Raji (cell line): ENCODE measurements around the gene TMEM74B.

Source experiments
- POLR2A ChIP-seq: IDR thresholded peaks from 2 replicates; pipeline ENCODE4 v1.6.1; 2011; ENCODE audit warnings: low read depth, low read length, control low read depth; ENCODE audit not compliant: insufficient read depth

TMEM74B gene

DNA sequence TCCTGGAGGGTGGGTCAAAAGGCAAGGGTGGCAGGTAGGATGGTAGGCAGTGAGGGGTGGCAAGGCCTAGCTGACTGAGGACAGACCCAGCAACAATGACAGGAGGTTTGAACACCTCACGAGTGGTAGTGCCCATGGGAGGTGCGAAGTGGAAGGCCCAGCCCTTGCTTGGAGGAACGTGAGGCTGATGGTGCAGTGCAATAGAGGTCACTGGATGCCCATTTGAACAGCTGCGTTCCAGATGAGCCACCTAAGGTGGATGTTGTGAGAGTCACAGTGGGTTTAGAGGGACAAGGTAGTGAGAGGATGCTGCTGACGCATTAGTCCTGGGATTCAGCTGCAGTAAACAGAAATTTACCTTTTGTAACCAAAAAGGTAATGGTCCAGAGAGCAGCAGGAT is 15.6 kb downstream of the TMEM74B start:
- TF ChIP-seq POLR2A, result no peak

DNA sequence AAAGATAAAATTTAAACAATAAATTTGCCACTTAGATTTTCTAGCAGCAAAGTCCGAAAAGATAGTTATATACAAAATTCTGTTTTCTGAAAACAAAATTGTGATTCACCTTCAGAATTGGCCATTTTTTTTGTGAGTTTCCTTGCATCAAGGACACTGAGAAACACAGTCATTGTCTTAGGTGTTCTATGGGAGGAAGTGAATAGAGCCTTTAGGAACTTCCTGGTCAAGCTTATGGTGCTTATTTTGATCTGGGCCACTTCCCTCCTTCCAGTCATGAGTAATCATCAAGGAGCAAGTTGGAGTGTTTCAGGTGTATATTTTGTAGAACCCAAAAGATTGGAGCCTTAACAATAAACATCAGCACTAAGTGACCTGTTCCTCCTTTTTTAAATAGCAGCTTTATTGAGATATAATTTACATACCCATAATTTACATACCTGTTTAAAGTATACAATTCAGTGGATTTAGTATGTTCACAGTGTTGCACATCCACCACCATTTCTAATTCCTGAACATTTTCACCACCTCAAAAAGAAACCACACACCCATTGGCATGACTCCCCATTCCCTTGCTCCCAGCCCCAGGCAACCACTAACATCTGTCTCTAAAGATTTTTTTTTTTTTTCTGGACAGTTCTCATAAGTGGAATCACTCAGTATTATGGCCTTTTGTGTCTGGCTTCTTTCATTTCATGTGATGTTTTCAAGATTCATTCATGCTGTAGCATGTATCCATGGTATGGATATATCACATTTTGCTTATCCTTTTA is 17.6 kb downstream of the TMEM74B start:
- TF ChIP-seq POLR2A, result no peak

DNA sequence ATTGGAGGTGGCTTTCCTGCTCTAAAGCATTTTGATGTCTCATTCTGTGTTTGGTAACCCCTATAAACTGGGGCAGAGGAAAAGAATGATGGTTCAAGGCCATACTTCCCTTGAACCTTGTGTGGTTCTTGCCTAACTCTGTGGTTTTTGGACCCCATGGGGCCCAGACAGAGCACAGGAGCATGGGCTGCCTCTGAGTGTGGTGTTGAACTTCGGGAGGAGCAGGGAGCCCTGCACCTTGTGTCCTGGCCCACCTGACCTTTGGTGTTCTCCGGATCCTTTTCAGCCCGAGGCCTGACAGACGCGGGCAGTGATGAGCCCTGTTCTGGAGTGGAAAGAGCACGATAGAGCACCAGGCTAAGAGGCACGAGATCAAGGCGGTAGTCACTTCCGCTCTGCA is 18.8 kb downstream of the TMEM74B start:
- TF ChIP-seq POLR2A, result no peak

DNA sequence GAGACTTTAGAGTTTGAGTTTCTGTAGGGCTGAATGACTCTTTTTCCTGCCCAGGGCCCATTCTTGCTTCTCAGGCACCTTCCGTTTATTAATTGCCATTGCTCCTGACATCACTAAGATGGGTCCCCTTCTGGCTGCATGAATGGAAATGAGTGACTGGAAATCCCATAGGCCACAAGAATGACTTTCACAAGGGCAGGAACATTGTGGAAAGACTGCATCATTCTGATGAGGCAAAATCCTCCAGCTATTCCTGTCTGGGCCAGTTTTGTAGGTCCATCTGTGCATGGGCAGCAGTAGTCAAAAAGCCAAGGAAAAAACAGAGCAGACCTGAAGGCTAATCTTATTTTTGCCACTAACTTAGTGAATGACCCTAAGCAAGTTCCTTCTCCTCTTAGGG is 19.3 kb downstream of the TMEM74B start:
- TF ChIP-seq POLR2A, result no peak

DNA sequence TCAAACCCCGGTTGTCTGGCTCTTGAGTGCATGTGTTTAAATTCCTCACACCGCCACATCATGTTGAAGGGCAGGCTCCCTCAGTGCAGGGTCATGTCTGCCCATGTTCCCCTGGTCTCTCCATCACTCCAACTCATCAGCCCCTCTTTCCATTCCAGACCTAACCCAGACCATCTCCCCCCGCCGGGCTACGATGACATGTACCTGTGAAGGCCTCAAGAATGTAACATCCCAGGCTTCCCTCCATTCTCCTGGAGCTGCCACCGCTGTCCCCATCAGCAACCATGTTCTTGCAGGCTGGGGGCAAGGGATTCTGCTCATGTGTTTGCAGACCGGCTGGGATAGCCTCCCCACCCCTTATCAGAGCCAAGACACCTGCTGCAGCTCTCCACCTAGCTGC is 19.9 kb downstream of the TMEM74B start:
- no peak for TF ChIP-seq POLR2A

DNA sequence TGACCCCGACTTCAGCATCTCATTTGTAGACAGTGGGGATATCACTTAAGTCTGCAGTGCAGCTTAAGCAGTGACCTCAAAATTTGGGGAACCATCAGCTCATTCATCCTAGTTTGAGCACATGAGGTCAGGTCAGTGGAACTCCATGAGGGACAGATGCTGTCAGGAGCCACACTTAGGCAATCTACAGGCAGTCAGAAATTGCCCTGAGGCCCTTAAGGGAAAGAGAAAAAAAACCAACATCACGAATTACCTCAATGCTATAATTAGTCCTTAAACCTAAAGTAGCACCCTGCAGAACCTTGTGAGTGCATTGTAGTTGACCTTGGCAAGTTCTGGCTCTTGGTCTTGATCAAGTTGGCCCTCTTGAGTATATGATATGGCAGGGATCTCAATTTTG is 21.1 kb downstream of the TMEM74B start:
- TF ChIP-seq POLR2A, result no peak

DNA sequence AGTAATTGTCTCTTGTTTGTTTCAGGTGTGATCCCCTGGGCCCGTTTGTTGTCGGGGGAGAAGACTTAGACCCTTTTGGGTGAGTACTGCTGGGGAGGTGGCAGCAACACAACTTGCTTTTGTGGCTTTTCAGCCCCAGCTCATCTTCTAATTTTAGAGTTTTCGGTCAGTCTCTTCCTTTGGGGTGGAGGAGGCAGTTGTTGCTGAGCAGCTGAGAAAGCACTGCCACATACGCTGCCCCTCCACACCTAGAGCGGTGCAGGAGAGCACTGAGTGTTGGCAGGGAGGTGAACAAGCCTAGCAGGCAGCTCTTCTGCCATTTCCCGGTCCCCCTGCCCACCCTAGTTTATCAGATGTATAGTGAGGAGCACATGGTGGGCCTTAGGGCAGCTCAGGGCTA is 21.7 kb downstream of the TMEM74B start:
- TF ChIP-seq POLR2A, result no peak

DNA sequence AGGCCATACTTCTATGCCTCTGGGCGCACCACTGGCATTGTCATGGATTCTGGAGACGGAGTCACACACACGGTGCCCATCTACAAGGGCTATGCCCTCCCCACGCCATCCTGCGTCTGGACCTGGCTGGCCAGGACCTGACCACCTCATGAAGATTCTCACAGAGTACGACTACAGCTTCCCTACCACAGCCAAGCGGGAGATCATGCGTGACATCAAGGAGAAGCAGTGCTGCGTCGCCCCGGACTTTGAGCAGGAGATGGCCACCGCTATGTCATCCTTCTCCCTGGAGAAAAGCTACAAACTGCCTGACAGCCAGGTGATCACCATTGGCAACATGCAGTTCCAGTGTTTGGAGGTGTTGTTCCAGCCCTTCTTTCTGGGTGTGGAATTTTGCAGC is 23.8 kb downstream of the TMEM74B start:
- TF ChIP-seq POLR2A, result no peak

DNA sequence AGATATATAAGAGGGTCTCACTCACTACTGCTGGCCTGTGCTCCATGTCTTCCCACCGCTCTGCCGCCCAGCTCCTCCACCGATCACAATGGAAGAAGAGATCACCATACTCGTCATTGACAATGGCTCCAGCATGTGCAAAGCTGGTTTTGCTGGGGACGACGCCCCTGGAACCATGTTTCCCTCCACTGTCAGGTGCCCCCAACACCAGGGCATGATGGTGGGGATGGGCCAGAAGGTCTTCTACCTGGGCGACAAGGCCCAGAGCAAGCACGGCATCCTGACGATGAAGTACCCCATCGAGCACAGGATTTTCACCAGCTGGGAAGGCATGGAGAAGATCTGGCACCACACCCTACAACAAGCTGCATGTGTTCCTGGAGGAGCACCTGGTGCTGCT is 24.3 kb downstream of the TMEM74B start:
- no peak for TF ChIP-seq POLR2A

DNA sequence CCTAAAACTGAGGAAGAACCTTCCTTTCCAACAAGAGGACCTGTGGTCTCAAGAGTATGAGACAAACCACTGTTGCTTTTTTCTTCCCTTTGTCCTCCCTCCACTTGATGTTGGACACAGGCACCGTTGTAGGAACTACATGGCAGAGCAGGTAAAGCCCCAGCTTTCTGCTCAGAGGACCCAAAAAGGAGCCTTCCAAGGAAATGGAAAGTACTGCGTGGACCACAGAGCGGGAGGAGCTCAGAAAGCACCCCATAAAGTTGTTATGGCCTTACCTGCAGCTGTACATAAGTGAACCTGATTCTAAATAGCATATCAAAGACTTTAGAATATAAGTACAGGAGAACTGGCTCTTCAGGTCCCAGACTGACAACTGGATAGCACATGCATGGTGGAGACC is 29.4 kb downstream of the TMEM74B start:
- no peak for TF ChIP-seq POLR2A

DNA sequence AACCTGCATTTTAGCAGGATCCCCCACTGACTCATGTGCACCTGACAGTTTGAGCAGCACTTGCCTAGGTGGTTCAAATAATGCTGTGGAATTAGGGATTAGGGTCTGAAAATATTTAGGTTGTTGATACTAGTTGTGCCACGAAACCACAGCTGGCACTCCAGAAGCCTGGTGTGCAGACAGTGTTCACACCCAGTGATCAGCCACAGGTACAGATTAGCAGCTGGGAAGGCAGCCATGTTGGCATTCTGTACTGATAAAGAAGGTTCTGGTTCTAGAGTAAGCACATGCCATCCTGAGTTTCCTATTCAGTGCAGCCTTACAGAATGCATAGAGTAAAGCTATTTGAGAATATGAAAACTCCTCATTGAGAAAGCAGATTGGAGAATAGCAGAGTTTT is 30.1 kb downstream of the TMEM74B start:
- TF ChIP-seq POLR2A, result no peak

DNA sequence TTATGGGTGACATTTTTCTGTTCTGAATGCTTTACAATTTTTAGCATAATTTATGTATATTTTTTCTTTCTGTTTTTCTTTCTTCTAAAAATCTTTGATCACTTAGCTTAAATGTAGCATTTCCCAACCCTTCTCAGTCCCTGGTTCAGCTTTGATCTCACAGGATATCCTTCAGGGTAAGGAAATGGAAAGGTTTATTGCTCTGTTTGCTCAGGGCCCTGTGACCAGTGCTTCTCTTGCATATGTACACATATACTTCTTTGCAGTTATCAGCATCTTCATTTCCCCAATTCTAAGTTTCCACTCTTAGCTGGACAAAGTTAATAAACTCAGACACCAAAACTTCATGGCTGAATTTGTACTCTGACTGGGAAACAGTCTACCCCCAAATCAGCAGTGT is 30.6 kb downstream of the TMEM74B start:
- no peak for TF ChIP-seq POLR2A

DNA sequence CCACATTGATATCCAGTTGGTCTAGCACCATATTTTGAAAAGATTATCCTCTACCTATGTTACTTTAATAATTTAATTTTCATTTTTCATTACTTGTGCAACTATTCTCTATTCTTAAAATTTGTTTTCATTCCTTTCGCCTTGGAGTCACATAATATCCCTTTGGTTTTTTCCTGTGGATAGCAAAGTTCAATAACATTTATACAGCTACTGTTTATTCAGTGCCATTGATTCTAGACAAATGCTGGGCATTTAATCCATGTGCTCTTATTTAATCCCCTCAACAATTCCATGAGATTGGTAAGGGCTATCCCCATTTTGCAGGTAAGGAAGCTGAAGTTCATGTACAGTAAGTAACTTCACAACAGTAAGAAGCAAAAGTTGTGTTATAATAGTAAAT is 33.8 kb downstream of the TMEM74B start:
- no peak for TF ChIP-seq POLR2A

DNA sequence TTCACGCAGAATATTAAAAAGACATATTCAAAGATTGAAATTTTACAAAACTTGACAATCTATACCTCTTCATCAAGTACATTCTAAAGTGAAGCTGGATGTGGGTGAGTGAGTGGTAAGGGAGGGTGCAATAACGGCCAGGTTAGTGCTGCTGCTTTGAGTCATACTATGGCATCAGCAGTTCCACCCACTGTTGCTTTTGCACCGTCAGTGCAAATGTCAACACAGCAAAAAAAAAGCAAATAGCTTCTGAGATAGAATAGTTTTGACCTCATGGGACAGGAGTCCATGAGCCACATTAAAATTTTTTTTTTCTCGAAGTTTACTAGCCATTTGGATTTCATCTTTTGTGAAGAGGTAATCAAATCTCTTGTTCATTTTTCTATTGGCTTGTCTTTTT is 34.6 kb downstream of the TMEM74B start:
- no peak for TF ChIP-seq POLR2A

DNA sequence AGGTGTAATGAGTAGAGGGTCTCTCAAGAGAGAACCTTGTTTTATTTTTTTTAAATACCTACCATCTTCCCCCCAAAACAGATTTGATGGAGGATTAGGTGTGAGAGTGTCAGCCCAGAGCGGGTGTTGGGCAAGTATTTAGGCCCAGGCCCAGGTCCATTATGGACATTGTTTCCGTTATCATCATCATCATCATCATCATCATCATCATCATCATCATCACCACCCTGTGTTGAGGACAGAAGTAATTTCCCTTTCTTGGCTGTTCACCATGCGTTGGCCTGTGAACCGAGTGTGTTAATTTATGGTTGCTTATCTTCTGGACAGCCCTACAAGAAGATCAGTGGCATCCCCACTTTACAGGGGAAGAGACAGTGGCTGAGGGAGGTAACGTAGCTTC is 37.8 kb downstream of the TMEM74B start:
- TF ChIP-seq POLR2A, result no peak

DNA sequence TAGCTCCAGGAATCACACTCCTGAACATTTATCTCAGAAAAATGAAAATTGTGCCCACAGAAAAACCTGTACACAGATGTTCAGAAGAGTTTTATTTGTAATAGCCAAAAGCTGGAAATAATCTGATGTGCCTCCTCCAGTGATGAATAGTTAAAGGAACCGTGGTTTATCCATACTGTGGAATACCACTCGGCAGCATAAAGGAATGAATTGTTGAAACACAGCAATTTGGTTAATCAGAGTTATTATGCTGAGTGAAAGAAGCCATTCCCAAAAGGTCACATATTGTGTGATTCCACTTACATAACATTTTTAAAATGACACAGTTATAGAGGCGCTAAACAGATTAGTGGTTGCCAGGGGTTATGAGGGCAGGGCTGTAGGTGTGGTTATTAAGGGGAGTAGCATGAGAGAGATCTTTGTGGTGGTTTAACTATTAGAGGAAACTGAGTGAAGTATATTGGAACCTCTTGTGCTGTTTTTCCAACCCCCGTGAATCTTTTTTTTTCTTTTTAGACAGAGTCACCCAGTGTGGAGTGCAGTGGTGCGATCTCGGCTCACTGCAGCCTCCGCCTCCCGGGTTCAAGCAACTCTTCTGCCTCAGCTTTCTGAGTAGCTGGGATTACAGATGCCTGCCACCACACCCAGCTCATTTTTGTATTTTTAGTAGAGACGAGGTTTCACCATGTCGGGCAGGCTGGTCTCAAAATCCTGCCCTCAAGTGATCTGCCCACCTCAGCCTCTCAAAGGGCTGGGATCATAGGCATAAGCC is 40.2 kb downstream of the TMEM74B start:
- no peak for TF ChIP-seq POLR2A

DNA sequence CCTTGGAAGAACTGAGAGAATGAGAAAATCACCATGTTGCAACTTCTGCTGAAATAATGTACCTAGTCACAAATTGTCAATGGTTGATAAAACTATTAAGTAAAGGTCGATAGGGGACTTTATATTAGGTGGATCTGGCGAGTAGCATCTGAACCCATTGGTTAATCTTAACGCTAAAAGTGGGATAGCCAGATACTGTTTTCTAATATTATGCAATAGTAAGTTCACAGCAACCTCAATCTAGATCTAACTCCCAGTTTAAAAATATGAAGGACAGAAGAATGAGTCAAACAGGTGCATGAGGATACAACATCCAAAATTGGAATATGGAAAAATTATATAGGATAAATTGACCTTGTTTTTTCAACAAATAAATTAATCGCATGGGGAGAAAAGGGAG is 47.5 kb downstream of the TMEM74B start:
- TF ChIP-seq POLR2A, result no peak

DNA sequence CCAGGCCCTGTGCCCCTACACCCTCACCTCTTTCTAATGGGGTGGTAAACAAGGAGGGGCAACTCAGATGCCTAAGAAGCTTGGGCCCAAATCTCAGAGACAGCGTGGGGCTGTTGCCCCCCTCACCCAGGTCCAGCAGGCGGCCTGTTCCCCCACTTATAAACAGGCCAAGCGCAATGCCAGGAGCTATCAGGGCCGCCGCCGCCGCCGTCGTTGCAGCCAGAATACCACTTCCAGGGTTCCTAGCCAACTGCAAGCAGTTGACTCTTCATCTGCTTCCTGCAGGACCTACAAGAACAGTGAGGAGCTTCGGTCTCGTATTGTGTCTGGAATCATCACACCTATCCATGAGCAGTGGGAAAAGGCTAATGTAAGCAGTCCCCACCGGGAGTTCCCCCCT is 49.9 kb downstream of the TMEM74B start:
- TF ChIP-seq POLR2A, result no peak
